Activated gamma-delta T cell treated with Interleukin-2 at 50 U/mL for 16 hours (primary cell): ENCODE data around the gene RNF19B.

ENCODE experiments used
- DNase-seq: peaks from one replicate; pipeline ENCODE4 v3.0.0-alpha.2; 2020

RNF19B gene

GRCh38 chr1:32900956-32901822, 63.4 kb downstream of the RNF19B start, which contains the start of gene TMEM54:
TMEM54 (minus strand) TSS chr1:32901389; CDS start chr1:32901238, 151 bp downstream.
- DNase-seq = no peak

DNA sequence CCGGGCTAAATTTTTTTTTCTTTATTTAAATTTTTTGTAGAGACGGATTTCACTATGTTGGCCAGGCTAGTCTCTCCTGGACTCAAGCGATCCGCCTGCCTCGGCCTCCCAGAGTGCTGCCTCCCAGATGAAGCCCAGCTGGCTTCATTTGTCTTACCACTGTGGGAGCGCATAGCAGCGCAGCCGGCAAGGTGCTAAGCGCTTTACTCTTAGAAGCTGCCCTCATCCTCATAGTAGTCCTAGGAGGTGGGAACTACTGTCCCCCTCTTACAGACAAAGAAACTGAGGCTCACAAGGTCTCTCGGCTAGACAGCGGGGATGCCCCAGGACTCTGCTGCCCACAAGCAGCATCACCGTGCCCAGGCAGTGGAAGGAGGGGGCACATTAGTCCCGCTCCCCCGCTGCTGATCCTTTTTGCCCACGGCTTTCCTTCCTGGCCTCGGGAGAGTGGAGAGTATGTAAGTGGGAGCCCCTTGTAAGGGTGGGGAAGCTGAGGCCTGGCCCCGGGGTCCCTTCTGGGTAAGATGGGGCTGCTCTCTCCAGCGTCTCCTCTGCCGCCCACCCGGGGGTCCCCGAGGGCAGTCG, 64.1 kb downstream of the RNF19B start:
- DNase-seq = no peak

GRCh38 chr1:32899586-32900296, 64.9 kb downstream of the RNF19B start:
- no peak for DNase-seq

DNA sequence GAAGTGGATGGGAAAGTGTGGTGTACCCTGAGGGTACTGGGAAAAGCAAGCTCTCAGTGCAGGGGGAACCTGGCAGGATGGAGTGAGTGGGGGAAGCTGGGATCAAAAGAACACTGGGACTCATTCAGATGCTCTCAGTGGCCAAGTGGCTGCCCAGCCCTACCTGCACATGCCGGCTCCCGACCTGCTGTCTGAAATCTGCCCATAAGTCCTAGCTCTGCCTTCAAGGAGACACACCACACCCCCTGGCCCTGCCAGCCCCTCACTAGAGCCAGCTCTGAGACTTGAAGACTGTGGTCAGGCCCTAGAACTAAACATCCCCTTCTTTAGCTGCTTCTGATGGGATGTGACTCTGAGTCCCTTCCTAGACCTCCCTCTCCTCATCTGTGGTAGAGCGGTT, 65.7 kb downstream of the RNF19B start:
- DNase-seq = no peak

DNA sequence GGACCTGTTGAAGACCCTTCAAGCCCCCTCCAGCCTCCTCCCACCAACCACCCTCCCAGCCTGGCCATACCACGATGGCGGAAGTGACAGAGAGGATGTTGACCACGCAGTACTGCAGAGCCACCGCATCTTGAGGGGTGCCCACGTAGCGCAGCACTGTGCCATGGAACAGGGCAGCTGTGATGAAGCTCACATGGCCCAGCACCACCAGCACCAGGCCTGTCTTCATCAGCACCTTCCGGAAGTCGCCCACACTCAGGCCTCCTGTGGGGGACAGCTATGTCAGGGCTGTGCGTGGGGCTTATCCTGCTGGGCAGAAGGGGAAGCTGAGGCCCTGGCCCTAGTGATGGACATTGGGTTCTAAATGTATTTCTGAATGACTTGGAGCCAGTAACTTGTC, 66.6 kb downstream of the RNF19B start:
- no peak for DNase-seq

- no peak for DNase-seq
These were observed 67.2 kb downstream of the RNF19B start for GRCh38 chr1:32897082-32898049.

DNA sequence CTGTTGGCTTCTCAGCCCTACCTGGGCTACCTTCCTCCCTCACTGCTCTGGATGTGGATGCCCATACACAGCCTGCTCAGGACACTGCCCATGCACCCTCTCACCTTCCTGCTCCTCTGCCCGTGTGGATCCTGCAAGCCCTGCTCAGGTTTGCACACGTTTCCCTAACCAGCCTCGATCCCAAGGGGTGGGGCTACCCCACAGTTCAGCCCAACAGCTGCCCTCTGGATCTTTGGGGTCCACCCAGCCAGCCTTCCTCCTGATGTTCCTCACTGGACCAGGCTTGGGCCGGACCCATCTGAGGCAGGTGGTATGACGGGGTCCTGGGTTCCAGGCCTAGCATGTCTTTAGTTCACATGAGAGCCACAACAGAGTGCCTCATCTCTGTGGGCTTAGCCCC, 68.2 kb downstream of the RNF19B start:
- DNase-seq = no peak

DNA sequence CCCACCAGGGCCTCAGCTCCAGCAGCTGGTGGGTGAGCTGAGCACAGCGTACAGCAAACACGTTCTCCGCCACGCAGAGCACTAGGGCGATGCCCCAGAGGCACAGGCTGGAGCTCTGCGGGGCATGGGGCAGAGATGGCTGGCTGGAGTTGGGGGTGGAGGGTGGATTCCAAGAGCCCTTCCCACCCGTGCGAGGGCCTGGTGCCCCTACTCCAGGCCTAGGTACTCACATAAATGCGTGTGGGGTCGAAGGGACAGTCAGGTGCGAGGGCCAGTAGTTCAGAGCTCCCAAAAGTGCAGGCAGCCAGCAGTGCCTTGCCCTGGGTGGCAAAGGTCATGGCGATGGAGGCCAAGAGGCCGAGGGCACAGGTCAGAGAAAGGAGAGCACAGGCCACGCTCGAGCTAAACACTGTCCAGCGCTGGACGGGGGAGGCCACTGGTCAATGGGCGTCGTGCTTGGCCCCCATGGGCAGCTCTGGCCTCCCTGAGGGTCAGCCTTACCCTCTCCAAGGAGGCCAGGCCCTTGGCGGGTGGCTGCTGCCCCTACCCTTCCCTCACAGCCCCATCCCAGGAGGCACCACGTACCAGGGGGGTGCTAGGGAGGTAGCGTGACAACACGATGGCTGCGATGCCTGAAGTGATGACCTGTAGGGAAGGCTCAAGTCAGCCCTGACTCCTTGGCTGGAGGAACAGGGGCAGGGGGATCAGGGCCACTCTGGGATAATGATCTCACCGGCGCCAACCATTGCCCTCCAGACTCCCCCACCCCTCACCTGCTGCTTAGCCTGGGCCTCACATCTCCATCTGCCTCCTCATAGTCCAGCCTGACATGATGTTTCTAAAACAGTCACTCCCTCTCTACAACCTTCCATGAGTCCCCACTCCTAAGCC, 69.0 kb downstream of the RNF19B start:
- DNase-seq = no peak

- no peak for DNase-seq
These were observed 69.9 kb downstream of the RNF19B start for GRCh38 chr1:32894681-32895080.

- DNase-seq = no peak
These were observed 70.5 kb downstream of the RNF19B start for GRCh38 chr1:32894019-32894600.

DNA sequence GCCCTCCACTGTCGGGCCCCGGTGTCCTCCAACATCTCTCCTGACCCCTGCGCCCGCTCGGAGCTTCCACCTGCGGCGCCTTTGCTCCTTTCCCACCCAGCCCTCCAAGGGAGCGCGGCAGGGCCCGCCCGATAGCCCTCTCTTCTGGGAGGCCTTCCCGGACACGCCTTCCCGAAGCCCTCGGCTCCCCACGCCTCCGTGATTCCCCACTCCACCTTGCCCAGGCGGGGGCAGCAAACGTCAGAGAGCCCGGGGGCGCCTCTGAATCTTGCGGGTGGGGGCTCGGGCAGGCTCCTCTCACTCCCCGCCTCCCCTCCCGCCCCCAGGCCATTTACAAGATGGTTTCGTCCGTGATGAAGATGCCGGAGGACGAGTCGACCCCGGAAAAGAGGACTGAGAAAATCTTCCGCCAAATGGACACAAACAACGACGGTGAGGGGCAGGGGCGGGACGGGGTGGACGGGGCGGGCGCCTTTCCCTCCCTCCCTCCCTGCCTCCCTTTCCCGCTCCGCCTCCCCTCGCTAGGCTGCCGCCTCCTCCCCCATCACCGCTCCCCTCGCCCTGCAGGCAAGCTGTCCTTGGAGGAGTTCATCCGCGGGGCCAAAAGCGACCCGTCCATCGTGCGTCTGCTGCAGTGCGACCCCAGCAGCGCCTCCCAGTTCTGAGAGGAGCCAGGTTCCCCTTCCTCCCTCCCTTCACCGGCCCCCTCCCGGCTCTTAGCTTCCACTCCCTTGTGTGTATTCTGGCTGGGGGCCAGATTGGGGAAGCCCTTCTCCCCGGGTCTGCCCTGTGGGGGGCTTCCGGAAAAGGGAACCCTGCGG, 71.2 kb downstream of the RNF19B start:
- DNase-seq = no peak

- no peak for DNase-seq
These were observed 72.0 kb downstream of the RNF19B start for GRCh38 chr1:32892368-32893197.

GRCh38 chr1:32891630-32892029, 73.0 kb downstream of the RNF19B start:
- no peak for DNase-seq

- DNase-seq = no peak
These were observed 73.4 kb downstream of the RNF19B start for GRCh38 chr1:32891241-32891570.

GRCh38 chr1:32890516-32891240, 73.9 kb downstream of the RNF19B start:
- DNase-seq = no peak

- DNase-seq = no peak
These were observed 74.8 kb downstream of the RNF19B start for GRCh38 chr1:32889731-32890278.

GRCh38 chr1:32888677-32889420, 75.8 kb downstream of the RNF19B start:
- no peak for DNase-seq

- no peak for DNase-seq
These were observed 76.5 kb downstream of the RNF19B start for GRCh38 chr1:32888134-32888533.
